GM19452 (cell line): ENCODE results near the gene BHLHE40.

Experiments used
- ATAC-seq: cut with Tn5 transposase; IDR thresholded peaks from one replicate; pipeline ENCODE4 v1.9.1; 2021; ENCODE audit not compliant: unreplicated experiment

Gene BHLHE40

GRCh38 chr3:4997946-4998345, 18.7 kb downstream of the BHLHE40 start:
- ATAC-seq = no peak

DNA sequence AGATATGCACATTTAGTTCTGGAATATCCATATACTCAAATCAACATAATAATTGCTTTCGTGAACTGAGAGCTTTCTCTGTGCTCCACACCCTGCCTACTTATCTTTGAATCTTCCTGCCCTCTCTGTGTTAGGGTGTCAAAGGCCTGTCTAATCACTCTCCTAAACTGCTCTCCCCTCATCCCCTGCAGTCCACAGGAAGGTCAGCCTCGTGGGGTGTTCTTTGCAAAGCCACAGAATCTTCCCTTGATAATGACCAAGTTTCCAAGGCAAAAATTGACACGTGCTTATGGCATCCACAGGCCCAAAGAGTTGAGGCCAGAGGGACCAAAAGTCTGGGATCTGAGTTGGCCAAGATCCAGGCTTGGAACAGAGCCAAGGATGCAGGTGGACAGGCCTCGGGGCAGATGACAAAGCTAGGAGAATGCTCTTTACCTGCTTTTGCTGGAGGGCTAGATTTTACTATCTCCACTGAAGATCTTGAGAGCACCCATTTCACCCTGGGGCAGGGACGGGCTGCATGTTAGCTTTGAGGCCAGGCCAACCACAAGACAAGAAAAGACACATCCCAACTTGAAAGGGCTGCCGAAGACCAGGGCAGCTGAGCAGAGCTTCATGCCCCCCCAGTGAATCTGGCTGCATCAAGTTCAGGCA, 20.4 kb downstream of the BHLHE40 start:
- no peak for ATAC-seq

- no peak for ATAC-seq
Observed at GRCh38 chr3:5001135-5001534, 21.9 kb downstream of the BHLHE40 start.

GRCh38 chr3:5001805-5002173, 22.6 kb downstream of the BHLHE40 start:
- no peak for ATAC-seq

DNA sequence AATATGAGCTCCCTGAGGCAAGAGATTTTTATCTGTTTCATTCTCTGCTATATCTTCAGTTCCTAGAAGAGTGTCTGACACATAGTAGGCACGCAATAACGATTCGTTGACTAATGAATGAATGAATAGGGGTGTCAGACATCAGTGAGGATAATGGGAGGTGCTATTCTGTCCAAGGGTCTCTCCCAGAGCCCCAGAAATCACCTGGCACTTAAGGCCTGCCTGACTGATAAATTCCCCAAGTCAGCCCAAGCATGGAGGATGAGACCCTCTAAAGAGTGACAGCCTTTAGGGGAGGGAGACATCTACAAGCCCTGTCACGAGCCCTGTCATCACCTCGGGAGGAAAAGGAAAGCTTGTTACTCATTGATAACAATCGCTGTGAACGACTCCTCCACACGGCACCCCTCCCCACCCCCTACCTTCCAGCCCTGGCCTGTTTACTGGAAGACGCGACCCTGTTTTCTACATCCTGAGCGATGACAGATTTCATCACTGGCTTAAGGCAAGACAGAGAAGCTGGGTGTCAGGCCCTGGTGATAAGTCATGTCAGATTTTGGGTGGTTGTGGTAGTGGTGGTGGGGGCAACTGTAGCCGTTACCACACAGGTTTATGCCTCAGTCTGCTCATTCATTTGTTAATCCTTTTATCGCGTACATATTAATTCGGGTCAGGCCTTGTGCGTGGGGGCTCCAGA, 23.1 kb downstream of the BHLHE40 start:
- no peak for ATAC-seq

DNA sequence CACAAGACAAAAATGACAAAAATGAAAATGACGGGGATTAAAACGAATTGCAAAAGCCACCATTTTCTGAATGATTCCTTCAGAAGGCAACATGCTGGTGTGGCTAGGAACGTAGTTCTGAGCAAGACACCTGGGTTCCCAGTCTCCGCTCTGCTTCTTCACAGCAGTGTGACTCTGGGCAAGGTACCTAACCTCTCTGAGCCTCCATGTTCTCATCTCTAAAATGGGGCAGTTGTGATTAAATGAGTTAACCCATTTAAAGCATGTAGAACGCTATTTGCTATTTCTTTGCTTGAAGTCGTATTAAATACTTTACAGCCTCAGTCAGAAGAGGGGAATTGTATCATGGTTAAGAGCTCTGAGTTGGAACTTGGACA, 23.6 kb downstream of the BHLHE40 start:
- no peak for ATAC-seq

DNA sequence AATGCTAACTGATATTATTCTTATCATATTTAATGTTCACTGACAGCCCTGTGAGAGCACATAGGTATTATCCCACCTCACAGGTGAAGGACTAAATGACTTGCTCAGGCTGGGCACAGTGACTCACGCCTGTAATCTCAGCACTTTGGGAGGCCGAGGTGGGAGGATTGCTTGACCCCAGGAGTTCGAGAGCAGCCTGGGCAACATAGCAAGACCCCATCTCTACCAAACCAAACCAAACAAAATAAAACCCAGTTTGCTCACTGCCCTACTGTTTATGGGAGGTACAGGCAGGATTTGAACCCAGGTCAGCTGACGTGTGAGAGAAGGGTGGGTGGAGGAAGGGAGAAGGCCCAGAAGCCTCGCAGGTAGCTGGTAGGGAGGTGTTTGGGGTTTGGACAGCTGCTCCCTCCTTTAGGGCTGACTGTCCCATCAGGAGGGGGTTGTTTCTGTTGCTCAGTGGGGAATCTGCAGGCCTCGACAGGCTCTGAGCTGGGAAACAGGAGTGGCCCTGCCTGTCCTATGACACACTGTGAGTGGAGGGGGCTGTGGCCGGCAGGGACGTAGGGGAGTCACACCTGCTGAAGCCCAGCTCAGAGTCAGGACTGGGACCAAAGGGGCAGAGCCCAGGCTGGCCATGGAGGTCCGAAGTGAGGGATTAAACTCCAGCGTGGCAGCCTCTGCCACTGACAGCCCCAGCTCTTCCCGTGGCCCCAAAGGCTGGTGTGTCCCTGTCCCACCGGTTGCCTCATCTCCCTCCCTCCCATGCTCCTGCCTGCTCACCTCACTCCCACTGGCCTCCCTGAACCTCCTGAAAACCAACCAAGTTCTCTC, 25.3 kb downstream of the BHLHE40 start:
- ATAC-seq = no peak

- no peak for ATAC-seq
Observed at GRCh38 chr3:5005367-5005766, 26.1 kb downstream of the BHLHE40 start.

GRCh38 chr3:5006755-5007202, 27.5 kb downstream of the BHLHE40 start:
- peak; percentile 65 for ATAC-seq

GRCh38 chr3:5007873-5008272, 28.6 kb downstream of the BHLHE40 start:
- ATAC-seq = no peak

DNA sequence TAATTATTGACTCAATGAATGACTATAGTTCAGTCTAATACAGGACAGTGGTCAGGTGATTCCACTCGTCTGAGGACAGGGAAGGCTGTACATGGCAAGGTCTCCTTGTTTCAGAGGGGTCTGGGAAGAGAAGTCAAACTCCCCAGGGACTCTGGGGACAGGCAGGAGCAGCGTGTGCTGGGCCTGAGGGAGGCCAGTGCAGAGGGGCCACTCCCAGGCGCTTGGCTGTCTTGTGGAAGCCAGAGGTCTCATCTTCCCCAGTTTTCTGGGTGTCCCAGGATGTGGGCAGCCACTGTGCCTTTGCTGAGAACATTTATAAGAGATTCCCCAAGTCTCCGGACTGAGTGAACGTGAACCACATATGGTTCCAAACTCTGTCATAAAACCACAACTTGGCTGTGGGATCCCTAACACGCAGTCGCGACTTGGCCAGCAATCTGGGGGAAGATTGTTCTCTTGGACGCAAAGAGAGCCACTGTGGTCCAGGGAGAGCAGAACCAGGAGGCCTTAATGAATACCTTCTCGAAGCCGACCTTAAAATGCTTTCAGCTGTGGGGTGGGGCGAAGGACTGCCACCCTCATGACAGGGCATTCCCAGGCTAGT, 30.4 kb downstream of the BHLHE40 start:
- no peak for ATAC-seq

DNA sequence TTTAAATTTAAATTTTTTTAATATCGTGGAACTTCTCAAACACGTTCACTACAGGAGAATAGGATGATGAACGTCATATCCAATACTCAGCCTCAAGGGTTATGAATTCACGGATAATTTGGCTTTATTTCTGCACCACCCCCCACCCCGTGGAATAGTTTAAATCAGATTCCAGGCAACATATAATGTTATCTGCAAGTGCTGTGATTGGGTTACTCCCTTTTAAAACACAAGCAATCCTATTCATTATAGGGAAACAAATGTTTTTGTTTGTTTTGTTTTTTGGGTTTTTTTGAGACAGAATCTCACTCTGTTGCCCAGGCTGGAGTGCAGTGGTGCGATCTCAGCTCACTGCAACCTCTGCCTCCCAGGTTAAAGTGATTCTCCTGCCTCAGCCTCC, 30.9 kb downstream of the BHLHE40 start:
- no peak for ATAC-seq

GRCh38 chr3:5010706-5011554, 31.7 kb downstream of the BHLHE40 start:
- no peak for ATAC-seq

DNA sequence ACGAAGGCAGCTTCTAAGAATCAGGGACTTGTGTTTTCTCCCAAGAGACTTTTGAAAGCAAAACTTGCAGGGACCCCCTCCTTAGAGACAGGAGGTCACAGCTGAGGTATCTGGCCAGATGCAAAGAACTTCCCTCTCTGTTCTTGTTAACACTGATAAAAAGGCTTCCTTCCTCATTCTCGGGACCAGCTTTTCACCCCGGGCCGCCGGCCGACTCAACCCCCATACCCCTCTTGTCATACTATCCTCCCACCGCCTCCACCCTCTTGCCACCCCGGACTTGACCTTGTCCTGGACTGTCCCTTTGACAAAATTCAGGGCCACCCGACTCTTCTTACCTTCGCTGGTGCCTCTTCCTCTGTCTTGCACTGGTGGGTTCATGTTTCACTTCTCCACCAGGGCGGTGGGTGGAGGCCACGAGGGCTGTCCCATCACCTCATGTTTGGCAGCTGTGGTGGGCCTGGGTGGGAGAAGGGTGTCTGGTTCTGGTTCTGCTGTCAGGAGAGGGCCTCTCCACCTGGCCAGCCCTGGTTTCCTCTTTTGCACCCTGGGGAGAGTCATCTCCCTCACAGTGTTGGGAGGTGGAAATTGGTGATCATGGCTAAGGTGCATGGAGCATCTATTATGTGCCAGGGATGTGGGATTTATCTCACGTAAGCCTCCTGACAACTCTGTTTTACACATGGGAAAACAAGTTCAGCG, 32.5 kb downstream of the BHLHE40 start:
- ATAC-seq = peak; percentile 57

- no peak for ATAC-seq
Observed at GRCh38 chr3:5012367-5012766, 33.1 kb downstream of the BHLHE40 start.

GRCh38 chr3:5013021-5013906, 34.0 kb downstream of the BHLHE40 start:
- no peak for ATAC-seq

GRCh38 chr3:5014391-5014790, 35.2 kb downstream of the BHLHE40 start:
- no peak for ATAC-seq

DNA sequence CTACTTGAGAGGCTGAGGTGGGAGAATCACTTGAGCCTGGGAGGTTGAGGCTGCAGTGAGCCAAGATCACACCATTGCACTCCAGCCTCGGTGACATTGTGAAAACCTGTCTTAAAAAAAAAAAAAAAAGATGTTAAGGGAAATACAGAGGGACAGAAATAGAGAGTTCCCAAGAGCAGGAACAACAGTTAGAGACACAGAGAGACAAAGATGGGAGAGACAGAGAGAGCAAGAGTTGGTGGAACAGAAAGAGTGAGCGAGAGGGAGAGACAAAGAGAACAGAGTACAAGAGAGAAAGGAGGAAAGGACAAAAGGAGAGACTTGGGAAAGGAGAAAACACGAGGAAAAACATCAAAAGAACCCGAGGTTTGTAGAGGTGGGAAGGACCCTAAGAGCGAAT, 35.8 kb downstream of the BHLHE40 start:
- ATAC-seq = no peak
